ENCODE data around the gene CYP2D6.
"Not testable (repeated sequence)": the region's sequence is repeated elsewhere in the genome, so short reads cannot be mapped to it uniquely, and the experiment has no call there.

CYP2D6 gene

GRCh38 chr22:42158456-42159132 lies 28.0 kb upstream of the CYP2D6 start:
- DNase-seq (ENCODE audit: low read depth in 3 of 3, low spot score in 1 of 3) = no peak

- DNase-seq (ENCODE audit: low read depth in 3 of 3, low spot score in 1 of 3) = no peak
These were observed 26.0 kb upstream of the CYP2D6 start for GRCh38 chr22:42156598-42156997.

- no peak for DNase-seq (ENCODE audit: low read depth in 3 of 3, low spot score in 1 of 3)
These were observed 25.5 kb upstream of the CYP2D6 start for GRCh38 chr22:42156121-42156520.

- no peak for DNase-seq (ENCODE audit: low read depth in 3 of 3, low spot score in 1 of 3)
These were observed 24.5 kb upstream of the CYP2D6 start for GRCh38 chr22:42155053-42155543.

GRCh38 chr22:42154293-42155052 lies 23.9 kb upstream of the CYP2D6 start:
- DNase-seq (ENCODE audit: low read depth in 3 of 3, low spot score in 1 of 3) = no peak

GRCh38 chr22:42152661-42153270 lies 22.2 kb upstream of the CYP2D6 start:
- DNase-seq (ENCODE audit: low read depth in 3 of 3, low spot score in 1 of 3) = no peak

- no peak for DNase-seq (ENCODE audit: low read depth in 3 of 3, low spot score in 1 of 3)
These were observed 21.5 kb upstream of the CYP2D6 start for GRCh38 chr22:42151924-42152635.

- no peak for DNase-seq (ENCODE audit: low read depth in 3 of 3, low spot score in 1 of 3)
These were observed 20.3 kb upstream of the CYP2D6 start for GRCh38 chr22:42150727-42151590.

GRCh38 chr22:42149798-42150197 lies 19.2 kb upstream of the CYP2D6 start:
- not testable (repeated sequence) for DNase-seq (ENCODE audit: low read depth in 3 of 3, low spot score in 1 of 3)

GRCh38 chr22:42145175-42145574 lies 14.6 kb upstream of the CYP2D6 start:
- DNase-seq (ENCODE audit: low read depth in 3 of 3, low spot score in 1 of 3) = no peak

- not testable (repeated sequence) for DNase-seq (ENCODE audit: low read depth in 3 of 3, low spot score in 1 of 3)
These were observed 13.5 kb upstream of the CYP2D6 start for GRCh38 chr22:42143859-42144822.

GRCh38 chr22:42142771-42143461 lies 12.3 kb upstream of the CYP2D6 start:
- DNase-seq (ENCODE audit: low read depth in 3 of 3, low spot score in 1 of 3) = no peak

- not testable (repeated sequence) for DNase-seq (ENCODE audit: low read depth in 3 of 3, low spot score in 1 of 3)
These were observed 10.9 kb upstream of the CYP2D6 start for GRCh38 chr22:42141307-42142057.

GRCh38 chr22:42140153-42140552 lies 9.5 kb upstream of the CYP2D6 start:
- not testable (repeated sequence) for DNase-seq (ENCODE audit: low read depth in 3 of 3, low spot score in 1 of 3)

GRCh38 chr22:42139508-42139907 lies 8.9 kb upstream of the CYP2D6 start:
- DNase-seq (ENCODE audit: low read depth in 3 of 3, low spot score in 1 of 3) = not testable (repeated sequence)

GRCh38 chr22:42138972-42139371 lies 8.4 kb upstream of the CYP2D6 start:
- no peak for DNase-seq (ENCODE audit: low read depth in 3 of 3, low spot score in 1 of 3)

- DNase-seq (ENCODE audit: low read depth in 3 of 3, low spot score in 1 of 3) = no peak
These were observed 7.6 kb upstream of the CYP2D6 start for GRCh38 chr22:42138122-42138770.

Data from stimulated activated CD4-positive, alpha-beta T cell treated with anti-CD3 and anti-CD28 coated beads, TNF-alpha, amount 100 ng/mL, for 1 hour (primary cell).